NCI-H2171 treated with DMSO at 0.1 percent for 48 hours (cell line): Measurements from ENCODE around the gene LTK.

Experiments
- DNase-seq: peaks from one replicate; lab custom pipeline; 2025; lab: John Stamatoyannopoulos, UW

Gene LTK

DNA sequence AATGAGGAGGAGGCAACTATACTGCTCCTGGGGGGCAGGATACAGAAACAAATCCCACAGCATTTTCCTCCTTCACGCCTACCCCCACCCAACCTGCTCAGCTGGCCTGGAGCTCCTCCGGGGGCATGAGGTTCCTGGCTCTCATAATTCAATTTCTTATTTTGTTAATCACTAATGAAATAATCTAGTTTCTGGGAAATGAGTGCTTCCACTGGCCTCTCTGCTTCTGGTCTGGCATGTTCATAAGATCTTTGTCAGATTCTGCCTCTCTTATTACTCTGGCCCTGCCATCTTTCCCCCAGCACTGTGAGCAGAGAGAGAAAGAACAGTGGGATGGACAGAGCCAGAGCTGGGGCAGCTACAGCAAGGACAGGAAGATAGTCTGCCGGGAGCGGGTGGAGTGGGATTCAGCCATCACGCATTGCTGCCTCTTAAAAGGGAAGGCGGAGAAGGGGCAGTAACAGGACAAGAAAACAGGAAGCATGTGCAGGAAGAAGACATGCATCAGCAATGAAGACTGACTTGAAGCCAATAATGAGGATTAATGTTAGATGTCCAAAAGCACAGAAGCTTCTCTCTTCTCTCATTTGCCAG, 16.8 kb upstream of the LTK start:
- DNase-seq = no peak

GRCh38 chr15:41523097-41523496, 9.5 kb upstream of the LTK start:
- no peak for DNase-seq

DNA sequence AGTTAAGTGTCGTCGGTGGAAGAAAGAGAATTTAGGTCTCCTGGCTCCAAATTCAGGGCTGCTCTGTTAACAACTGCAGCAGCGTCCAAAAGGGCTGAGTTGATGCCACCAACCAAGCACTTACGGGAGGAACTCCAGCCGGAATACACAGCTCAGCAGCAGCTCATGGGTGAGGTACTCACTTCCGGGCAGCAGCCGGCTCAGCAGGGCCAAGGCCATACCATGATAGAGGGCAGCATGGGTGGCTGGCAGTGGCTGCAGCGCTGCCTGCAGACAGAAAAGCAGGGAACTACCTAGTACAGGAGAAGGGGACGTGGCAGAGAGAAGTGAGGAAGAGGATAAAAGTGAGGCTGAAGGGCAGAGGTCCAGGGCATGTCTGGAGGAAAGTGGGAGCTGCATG, 8.0 kb upstream of the LTK start:
- DNase-seq = no peak

DNA sequence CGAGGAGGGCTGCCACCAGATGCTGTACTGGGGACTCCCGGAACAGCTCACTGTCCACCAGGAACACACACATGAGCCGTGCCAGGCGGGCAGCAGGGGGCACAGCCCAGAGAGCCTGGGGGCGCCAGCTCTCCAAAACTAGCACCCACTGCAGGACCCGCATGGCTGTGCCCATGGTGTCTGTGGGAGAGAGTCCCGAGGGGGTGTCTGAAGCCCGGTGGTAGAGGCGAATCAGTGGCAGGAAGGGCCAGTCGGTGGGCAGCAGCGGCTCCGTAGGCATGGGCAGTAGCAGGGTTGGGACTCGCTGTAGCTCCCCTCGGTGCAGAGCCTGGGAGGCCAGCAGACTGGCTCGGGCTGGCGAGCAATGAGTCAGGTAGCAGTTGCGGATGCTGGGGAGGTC, 7.0 kb upstream of the LTK start:
- no peak for DNase-seq

DNA sequence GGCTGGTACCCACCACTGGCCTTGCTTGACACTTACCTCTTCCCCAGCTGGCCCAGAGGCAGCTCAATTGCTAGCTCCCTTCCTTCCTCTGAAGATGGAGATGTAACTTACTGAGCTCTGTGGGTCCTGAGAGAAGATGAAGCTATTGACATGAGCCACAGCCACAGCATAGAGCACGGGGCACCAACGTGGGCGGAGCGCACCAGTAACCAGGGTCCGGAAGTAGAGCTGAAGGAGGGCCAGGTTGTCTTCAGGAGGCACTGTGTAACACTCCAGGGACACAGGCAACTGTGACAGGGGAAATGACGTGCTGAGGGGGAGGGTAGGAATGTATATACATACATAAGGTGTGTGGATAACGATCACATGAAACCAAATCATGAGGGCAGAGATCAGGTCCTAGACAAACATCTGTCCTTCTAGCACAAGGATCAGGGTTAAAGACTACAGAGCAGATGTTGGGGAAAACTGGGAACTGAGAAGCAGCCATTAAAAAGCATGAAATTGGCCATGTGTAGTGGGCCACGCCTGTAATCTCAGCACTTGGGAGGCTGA, 4.3 kb upstream of the LTK start:
- peak; percentile 37 for DNase-seq

DNA sequence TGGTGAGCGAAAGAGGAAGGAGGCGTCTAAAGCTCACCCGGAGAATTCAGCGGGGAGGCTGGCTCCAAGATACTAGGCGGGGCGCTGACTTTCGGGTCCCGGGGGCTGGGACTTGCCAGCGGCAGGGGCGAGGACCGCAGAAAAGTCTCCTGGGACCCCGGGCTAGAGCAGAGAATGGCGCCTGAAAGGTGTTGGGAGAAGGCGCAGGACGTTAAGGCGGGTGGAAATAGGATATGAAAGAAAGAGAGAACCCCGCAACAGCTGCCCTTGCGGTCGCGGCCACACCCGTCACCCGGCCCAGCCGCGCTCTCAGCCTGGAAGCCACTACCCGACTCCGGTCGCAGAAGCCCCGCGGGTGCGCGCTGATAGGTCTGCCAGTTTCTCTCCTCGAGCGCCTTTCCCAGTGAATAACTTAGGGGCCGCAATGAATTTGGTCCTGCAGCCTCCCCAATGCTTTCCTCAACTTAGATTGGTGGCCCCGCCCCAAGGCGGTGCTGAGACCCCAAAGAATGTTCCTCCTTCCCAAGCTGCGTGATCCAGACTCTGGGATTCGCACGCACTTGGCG, 604 bp downstream of the LTK start:
- DNase-seq = peak; percentile 38

DNA sequence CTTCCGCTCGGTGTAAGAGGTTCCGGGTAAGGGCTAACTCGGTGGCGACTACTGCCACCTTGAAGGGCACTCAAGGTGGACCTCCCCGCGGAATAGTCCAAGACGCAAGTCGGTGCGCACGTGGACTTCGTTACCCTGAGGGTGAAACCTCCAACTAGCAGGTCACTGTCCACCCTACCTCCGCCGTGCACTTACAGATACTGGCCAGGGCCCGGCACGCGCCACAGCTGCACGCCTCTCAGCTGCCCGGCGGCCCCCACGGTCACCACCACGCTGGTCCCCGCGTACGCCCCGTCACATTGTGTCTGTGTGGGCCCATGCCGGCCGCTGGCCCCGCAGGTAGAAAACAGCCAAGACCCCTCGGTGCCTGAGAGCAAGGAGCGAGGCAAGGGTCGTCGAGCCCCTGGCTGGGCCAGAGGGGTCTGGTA, 1.1 kb downstream of the LTK start:
- DNase-seq = no peak

DNA sequence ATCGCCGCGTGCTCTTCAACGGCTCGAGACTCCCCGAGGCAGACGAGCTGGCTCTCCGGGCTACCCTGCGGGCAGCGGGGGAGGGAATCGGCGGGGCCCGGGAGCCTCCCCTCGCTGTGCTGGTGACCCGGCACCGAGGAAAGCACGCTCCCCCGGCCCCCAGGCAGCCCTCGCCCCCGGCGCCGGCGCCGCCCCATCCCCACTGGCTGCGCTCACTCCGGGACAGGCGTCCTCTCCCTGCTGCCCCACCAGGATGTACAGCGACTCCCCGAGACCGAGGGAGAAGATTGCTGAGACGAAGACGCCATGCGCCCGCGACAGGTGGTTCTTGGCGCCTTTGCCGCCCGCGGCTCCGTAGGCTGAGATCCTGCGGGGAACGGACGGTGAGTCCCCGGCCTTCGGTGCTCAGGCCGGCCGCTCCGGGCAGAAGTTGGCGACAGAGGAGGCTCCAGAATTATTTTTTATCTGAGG, 1.7 kb downstream of the LTK start:
- DNase-seq = no peak

- DNase-seq = no peak
Measured at GRCh38 chr15:41511331-41511898, 2.2 kb downstream of the LTK start.

DNA sequence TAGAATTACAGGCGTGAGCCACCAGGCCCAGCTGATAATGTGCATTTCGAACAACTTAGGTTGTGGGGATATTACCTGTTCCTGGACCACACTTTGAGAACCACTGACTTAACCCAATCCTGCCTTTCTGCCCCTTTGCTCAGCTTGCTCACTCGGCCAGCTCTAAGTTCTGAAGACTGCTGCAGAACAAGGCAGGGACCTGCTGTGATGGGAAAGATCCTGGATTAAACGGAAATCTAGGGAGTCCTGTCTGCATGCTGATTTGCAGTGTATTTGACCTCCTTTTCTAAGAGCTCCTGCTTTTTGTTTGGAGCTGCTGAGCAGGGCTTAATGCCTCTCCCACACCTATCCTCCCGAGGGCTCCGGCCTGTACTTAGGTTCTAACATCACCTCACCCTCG, 2.9 kb downstream of the LTK start:
- DNase-seq = no peak

- no peak for DNase-seq
Measured at GRCh38 chr15:41507820-41508290, 5.8 kb downstream of the LTK start.

GRCh38 chr15:41506796-41507341, 6.8 kb downstream of the LTK start:
- no peak for DNase-seq

DNA sequence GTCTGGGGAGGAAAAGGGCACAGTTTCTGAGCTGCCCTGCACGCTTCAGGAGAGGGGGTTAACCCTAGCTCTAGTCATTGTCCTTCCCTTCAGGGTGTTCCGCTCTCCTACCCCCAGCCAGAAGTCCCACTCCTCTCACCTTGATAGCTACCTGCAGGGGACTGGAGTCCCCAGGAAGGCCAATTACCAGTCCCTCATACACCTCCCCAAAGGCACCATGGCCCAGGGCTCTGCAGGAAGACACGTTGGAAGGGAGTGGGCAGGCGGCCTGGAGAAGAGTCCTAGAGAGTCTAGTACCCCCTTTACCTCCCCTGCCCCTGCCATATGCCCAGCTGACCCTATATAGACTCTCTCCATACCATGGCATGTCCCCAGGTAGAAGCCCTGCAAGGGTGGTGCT, 7.9 kb downstream of the LTK start:
- no peak for DNase-seq

DNA sequence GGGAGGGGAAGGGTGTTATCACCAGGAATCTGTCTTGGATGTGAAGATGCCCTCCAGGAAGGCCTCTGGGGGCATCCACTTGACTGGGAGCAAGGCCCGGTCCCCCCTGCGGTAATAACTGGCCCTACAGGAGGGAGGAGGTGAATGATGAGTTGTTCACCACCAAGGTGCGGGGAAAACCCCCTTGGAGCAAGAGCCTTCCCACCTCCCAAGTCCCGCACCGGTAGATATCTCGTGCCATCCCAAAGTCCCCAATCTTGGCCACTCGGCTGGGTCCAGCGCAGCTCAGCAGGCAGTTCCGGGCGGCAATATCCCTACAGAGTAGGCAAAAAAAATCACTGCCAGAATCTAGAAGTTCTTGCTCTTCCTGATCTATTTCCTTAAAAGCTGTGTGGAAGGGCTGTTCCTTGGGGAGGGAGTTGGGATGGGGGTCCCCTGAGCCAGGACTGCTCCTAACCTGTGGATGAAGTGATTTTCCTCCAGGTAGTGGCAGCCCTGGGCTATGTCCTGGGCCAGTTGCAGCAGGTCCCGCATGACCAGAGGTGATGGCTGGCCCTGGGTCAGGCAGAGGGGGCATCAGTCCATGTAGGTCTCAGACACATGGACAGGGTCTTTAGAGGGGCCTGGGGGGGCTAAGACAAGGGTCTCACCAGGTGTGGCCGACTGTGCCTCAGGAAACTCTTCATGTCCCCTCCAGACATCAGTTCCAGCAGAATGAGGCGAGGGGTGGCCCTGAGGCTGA, 8.7 kb downstream of the LTK start:
- no peak for DNase-seq

- DNase-seq = no peak
Measured at GRCh38 chr15:41503669-41504010, 10.0 kb downstream of the LTK start.

GRCh38 chr15:41502795-41503668, 10.6 kb downstream of the LTK start:
- DNase-seq = no peak

DNA sequence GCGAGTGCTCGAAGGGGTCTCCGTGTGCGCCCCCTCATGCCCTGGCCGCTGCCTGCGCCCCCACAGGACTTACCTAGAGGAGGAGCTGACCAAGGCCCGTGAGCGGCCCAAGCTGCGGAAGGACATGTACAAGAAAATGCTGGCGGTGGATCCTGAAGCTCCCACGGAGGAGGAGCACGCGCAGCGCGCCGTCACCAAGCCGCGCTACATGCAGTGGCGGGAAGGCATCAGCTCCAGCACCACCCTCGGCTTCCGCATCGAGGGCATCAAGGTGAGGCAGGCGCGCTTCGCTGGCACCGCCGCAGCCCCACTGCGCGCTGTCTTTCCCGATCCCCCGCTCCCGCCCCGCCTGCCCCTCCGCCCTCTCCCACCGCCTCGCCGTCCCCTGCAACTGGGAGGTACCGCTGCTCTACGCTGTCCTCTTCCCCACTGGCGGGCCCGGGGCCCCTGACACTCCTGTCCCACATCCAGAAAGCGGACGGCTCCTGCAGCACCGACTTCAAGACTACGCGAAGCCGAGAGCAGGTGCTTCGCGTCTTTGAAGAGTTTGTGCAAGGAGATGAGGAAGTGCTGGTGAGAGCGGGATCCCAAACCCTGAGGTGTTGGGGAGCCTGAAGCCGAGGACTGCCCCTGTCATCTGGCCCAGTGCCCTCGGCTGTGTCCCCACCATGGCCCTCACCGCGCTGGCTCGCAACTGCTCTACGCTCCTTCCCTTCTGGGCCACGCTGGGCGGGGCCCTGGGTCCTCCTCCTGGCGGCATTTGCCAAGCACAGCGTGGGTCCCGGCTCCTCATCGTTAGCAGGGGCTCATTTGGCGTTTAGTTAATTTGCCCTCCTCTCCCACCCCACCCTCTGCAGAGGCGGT, 11.5 kb downstream of the LTK start:
- DNase-seq = no peak

DNA sequence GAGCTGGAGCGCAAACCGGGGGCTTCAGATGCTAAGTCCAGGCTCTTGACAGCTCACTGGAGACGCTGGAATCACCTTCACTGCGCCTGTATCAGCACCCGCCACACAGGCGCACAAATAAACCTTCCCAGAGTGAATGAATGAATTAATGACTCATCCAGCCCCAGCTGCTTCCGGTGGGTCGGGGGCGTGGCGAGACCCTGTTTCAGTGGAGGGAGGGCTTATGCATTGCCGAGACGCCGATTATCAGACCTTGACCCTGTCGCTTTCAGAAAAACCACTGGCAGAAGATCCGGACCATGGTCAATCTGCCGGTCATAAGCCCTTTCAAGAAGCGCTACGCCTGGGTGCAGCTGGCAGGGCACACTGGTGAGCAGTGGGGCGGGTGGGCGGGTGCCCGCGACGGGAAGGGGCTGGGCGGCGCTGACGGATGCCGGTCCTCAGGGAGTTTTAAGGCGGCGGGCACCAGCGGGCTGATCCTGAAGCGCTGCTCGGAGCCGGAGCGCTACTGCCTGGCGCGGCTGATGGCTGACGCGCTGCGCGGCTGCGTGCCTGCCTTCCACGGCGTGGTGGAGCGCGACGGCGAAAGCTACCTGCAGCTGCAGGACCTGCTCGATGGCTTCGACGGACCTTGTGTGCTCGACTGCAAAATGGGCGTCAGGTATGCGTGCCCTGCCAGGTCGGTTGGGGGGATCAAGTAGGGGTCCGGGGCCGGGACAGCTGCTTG, 12.3 kb downstream of the LTK start:
- no peak for DNase-seq

DNA sequence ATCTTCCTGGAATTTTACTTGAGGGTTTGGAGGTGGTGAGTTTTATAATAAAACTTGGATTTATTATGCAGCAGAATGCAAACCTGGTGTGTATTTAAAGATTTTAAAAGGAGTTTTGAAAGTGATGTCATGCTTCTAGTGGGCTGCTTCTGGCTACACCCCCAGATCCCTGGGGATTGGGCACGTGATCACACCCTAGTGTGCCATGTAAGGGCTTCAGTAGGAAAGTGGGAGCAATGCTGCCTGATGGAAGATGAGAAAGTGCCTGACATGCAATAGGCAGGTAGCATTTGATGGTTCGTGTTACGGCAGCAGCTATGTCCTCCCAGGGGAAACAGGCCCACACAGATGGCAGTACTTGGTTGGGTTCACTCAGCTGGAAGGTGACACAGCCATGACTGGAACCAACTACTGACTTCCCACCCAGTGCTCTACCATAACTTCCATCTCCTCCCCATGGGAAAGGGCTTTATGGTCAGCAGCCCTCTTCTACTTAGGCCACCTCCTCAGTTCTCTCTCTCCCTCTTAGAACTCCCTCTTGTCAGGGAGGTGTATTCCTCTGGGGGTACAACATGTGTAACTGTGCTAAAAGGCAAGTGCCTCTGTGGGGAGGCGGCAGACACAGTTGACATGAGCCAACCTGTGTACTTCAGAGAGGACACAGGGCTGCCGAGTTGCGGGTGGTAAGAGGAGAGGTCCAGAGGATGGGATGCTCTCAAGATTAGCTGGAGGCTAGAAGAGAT, 14.3 kb downstream of the LTK start:
- peak; percentile 99 for DNase-seq
